ENCODE data around the gene GLB1L3. TPM values are rescaled to one million over a fixed set of nuclear protein-coding genes. Genes with fewer than 3 reads are reported as not detected.

GLB1L3 gene
- polyA plus RNA-seq, 1 donor: 0.08 TPM

DNA sequence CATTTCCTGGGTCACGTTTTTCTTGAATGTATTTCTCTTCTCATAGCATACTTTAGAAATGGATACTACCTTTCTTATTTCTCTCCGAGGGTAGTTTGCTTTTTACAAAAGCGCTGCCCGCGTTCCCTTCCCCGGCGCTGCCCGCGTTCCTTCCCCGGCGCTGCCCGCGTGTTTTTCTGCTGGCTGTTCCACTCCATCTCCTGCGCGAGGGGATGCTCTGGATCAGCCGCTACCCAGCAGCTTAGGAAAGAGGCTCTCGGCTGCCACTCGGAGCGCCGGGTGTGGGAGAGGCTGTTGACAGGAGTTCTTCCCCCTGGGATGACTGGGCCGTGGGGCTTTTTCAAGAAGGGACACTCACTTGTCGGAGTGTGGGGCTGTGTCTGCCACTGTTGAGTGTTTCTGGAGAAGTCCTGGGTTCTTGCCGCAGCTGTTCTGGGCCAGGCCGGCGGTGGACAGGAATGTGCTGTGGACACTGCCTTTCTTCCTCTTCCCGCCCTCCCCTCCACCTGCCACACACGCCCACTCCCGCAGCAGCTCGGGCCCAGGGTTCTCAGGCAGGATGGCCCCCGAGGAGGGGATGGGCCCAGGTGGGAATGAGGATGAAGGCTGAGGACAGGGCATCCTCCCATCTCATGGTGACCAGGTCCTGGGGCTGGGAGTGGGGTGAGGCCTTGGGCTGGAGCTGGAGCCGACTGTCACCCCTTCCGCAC, 86.2 kb downstream of the GLB1L3 start:
- DNase-seq (ENCODE audit: low read depth): no peak

DNA sequence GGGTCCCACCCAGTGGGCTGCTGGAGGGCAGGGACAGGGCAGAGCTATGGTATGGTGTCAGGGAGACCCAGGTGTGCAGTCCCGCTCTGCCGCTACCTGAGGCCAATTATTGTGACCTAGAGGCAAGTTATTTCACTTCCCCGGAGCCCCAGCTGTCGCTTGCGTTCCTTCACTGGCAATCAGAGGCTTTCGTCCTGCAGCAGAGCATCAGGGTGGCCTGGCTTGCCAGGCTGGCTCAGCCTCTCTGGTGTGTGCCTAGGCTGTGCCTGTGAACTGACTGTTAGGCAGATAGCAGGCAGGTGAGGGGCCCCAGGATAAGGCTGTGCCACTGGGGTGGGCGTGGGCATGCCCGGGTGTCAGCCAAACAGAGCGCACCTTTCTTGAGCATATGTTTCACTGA, 87.0 kb downstream of the GLB1L3 start:
- DNase-seq (ENCODE audit: low read depth): no peak

DNA sequence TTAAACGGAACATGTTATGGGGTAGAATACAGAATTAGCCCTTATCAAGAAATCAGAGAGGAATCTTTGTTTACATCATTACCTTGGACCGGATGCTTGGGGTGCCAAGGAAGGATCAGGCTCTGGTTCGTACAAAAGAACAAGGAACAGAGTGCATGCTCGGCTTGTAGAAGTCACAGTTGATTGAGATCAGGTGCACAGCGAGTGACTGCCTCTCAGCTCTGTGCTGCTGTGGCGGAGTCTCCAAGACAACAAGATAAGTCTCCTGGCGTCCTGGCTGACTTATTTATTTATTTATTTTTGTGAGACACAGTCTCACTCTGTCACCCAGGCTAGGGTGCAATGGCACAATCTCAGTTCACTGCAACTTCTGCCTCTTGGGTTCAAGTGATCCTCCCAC, 87.4 kb downstream of the GLB1L3 start:
- DNase-seq (ENCODE audit: low read depth): no peak

DNA sequence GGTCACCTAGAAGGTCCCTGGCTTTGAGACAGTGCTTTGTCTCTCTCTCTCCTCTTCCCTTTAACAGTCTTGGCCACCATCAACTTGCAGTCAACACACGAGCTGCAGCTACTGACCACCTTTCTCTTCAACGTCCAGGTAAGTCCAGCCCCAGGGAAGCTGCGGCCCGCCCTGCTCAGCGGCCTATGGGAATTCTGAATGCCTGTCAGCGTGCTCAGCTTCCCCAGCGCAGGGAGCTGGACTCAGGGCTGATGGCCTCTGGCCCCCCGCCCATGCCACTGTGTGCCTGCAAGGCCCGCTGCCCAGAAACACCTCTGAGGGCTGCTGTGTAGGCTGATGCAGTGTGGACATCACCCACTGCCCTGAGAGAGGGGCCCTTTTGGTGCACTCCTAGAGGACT, 88.1 kb downstream of the GLB1L3 start:
- DNase-seq (ENCODE audit: low read depth): no peak

DNA sequence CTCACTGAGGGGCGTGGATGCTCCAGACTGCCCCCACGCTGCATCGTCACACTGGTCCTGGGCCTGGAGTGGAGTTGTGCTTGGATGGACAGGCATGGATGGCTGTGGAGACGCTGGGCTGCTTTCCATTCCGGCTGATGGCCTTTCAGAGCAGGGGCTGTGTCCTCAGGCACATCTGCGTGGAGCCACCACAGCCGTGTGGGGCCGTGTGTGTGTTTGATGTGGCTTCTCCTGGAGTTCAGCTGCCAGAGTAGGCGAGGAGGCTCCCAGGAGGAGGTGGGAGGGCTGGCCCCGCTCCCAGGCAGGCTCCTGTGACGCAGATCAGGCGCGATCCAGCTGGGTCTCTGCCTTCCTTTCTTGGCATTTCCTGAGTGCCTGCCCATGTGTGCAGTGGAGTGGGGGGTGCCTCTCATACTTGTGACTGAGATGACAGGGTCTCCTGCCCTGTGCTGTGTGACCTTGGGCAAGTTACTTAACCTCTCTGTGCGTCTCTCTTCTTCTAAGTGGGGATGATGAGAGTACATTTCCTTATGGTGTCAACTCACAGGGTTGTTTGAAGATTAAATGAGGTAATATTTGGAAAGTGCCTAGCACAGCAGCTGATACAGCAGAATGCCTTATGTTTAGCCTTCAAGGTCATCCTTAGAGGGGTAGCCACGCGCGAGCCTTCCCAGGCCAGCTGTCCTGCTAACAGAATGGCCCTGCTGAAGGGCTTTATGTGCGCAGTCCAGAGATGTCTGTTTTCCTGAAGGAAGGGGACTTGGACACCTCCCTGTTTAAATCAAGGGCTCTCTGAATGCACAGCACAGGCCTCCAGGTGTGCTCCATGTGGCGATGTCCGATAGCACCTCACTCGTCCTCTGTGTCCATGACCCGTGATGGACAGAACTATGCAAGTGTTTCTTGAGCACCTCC, 89.1 kb downstream of the GLB1L3 start:
- no peak for DNase-seq (ENCODE audit: low read depth)

DNA sequence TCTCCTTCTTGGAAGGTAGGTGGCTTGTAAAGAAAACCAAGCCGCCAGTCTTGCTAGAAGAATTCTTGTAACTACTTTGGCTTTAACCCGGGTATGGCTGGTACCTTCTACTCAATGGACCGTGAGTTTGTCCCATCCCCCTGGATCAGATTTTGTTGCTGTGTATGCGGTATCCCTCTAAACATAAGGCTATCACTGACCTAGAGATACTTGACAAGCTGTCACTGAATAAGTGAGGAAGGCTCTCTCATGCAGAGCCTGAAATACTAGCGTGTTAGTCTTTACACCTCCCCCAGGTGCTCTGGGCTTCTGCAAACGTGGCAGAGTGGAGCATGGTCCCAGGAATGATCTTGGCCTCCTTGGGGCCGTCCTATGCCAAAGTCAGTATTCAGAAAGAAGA, 90.1 kb downstream of the GLB1L3 start:
- DNase-seq (ENCODE audit: low read depth): no peak

DNA sequence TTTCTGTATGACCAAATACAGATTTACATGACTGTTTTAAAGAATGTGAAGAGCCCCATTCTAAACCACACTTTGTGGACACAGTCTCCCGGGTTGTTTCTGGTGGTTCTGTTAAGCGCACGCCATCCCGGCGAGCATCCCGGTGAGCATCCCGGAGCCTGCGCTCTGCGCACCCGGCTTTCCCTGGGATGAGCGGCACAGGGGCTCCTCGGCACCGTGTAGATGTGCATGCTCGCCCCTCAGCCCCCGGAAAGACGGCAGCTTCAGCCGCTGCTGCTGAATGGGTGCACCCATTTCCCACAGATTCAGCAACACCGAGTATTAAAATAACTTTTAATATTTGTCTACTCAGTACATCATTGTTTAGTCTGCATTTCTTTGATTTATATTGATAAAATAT, 91.6 kb downstream of the GLB1L3 start:
- no peak for DNase-seq (ENCODE audit: low read depth)

Other genes with a start within 250 kb of the GLB1L3 start
- 119 TPM for gene JAM3, start 207.3 kb upstream of the GLB1L3 start, polyA plus RNA-seq (ENCODE audit: insufficient read length)
- gene NCAPD3, start 52.4 kb upstream of the GLB1L3 start, polyA plus RNA-seq (ENCODE audit: insufficient read length): 13.3 TPM
- 30.4 TPM for gene VPS26B, start 51.7 kb upstream of the GLB1L3 start, polyA plus RNA-seq (ENCODE audit: insufficient read length)
- gene THYN1, start 23.0 kb upstream of the GLB1L3 start, polyA plus RNA-seq (ENCODE audit: insufficient read length): 30.6 TPM
- 21.9 TPM for gene ACAD8, start 22.8 kb upstream of the GLB1L3 start, polyA plus RNA-seq (ENCODE audit: insufficient read length)
- 0.47 TPM for gene GLB1L2, start 55.6 kb downstream of the GLB1L3 start, polyA plus RNA-seq (ENCODE audit: insufficient read length)
- gene B3GAT1, start 135.9 kb downstream of the GLB1L3 start, polyA plus RNA-seq (ENCODE audit: insufficient read length): 0.52 TPM

All from forelimb muscle (tissue), 1 donor.